ENCODE results near the gene CCNG1. TPM values are rescaled to one million over a fixed set of nuclear protein-coding genes. Genes with fewer than 3 reads are reported as not detected.

CCNG1 gene
- total RNA-seq, 2 experiments from 2014 or later = 114 to 116 TPM

DNA sequence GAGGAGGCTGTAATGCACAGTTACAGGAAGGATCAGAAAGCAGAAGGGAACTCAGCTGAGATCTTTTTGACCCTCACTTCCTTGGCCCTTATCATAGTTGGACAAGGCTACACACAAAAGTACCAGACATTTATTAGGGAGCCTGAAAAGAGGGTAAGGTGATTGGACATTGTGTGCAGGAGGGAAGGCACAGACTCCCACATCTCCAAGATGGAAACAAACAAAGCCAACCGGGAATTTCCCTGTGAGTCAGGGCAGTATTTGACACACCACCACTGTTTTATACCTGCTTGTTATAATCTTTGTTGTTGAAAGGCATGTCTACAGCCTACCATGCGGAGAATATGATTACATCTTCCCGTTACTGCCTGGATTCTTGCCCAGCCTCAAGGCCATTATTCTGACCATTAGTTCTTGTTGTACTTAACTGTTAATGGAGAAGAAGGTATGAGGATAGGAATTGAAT lies 3.0 kb upstream of the CCNG1 start:
- no peaks in the 10 kb centered on the region for H3K9me3 Mint-ChIP-seq
- Histone ChIP-seq H3K4me1 (ENCODE audit: insufficient read depth, low read length) (peaks cover 18% of the 10 kb centered on the region), H3K9me3 (ENCODE audit: control insufficient read depth in 1 of 2, insufficient read depth in 1 of 2, low read length in 2 of 2) (no peaks in the 10 kb centered on the region), H3K4me3 (ENCODE audit: low read length) (no peak overlapping the region), H3K27me3 (ENCODE audit: control insufficient read depth in 1 of 2, insufficient read depth in 2 of 2, low read length in 2 of 2) (no peaks in the 10 kb centered on the region), H3K36me3 (ENCODE audit: insufficient read depth, low read length) (peaks cover 5% of the 10 kb centered on the region), H3K27ac (ENCODE audit: low read depth in 1 of 2, low read length in 2 of 2) (no peak overlapping the region)
- TF ChIP-seq, protein P1, sequence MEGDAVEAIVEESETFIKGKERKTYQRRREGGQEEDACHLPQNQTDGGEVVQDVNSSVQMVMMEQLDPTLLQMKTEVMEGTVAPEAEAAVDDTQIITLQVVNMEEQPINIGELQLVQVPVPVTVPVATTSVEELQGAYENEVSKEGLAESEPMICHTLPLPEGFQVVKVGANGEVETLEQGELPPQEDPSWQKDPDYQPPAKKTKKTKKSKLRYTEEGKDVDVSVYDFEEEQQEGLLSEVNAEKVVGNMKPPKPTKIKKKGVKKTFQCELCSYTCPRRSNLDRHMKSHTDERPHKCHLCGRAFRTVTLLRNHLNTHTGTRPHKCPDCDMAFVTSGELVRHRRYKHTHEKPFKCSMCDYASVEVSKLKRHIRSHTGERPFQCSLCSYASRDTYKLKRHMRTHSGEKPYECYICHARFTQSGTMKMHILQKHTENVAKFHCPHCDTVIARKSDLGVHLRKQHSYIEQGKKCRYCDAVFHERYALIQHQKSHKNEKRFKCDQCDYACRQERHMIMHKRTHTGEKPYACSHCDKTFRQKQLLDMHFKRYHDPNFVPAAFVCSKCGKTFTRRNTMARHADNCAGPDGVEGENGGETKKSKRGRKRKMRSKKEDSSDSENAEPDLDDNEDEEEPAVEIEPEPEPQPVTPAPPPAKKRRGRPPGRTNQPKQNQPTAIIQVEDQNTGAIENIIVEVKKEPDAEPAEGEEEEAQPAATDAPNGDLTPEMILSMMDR (IDR thresholded peaks at IDR 0.05) = no peak
- ATAC-seq (ENCODE audit: poor library complexity) (no peak), DNase-seq (peak in 3 of 14 experiments; percentile 6 to 14 (median 12))
- H3K36me3 Mint-ChIP-seq (ENCODE audit: low read depth) = peaks cover 18% of the 10 kb centered on the region
- no peaks in the 10 kb centered on the region for H3K27me3 Mint-ChIP-seq
- H3K4me3 Mint-ChIP-seq = no peak overlapping the region
- ChIA-PET POLR2A (interaction anchor here (0.6 kb wide), 1 partner anchor 1232 kb away, joined by 3 read pairs; no protein-coding TSS in a partner anchor), CTCF (interaction anchor here (0.6 to 1.2 kb wide), 2 partner anchors 11 to 26 kb away, joined by 3 to 5 read pairs; no protein-coding TSS in a partner anchor)
- intact Hi-C loops (cut with DNase I, micrococcal nuclease) = no loop called here
- peaks cover 30% of the 10 kb centered on the region for H3K4me1 Mint-ChIP-seq (ENCODE audit: low read depth)
- no peak overlapping the region for H3K27ac Mint-ChIP-seq

DNA sequence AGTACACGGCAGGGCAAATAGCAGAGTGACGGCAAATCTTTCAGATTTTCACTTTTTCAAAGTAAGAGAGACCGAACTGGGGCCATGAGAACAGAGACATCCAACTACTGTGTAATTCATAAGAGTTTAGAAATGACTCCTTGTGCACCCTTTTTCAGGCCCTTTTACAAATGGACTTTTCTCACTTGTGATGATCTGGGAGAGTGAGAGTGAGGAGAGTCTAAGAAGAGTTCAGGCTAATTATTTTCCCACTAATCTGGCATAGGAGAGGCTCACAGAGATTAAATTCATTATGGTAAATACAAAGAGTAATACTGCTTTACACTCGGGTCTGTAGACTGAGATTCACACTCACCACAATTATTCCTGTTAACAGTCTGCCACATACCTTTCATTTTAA lies 880 bp upstream of the CCNG1 start:
- Histone ChIP-seq H3K9me3 (ENCODE audit: control insufficient read depth in 1 of 2, insufficient read depth in 1 of 2, low read length in 2 of 2) (no peaks in the 10 kb centered on the region), H3K27ac (ENCODE audit: low read depth in 1 of 2, low read length in 2 of 2) (peak overlapping the region; percentile 44 to 76), H3K4me1 (ENCODE audit: insufficient read depth, low read length) (peaks cover 21% of the 10 kb centered on the region), H3K27me3 (ENCODE audit: control insufficient read depth in 1 of 2, insufficient read depth in 2 of 2, low read length in 2 of 2) (no peaks in the 10 kb centered on the region), H3K36me3 (ENCODE audit: insufficient read depth, low read length) (peaks cover 11% of the 10 kb centered on the region), H3K4me3 (ENCODE audit: low read length) (peak overlapping the region; percentile 75)
- Mint-ChIP-seq H3K4me1 (ENCODE audit: low read depth) (peaks cover 47% of the 10 kb centered on the region), H3K4me3 (peak overlapping the region; percentile 98), H3K27me3 (no peaks in the 10 kb centered on the region), H3K9me3 (no peaks in the 10 kb centered on the region), H3K36me3 (ENCODE audit: low read depth) (peaks cover 35% of the 10 kb centered on the region), H3K27ac (peak overlapping the region; percentile 98)
- ChIA-PET CTCF (no interaction called here), POLR2A (no interaction called here)
- TF ChIP-seq, protein P1 (IDR thresholded peaks at IDR 0.05) = no peak
- intact Hi-C loops (cut with DNase I, micrococcal nuclease) = no loop called here
- DNase-seq (no peak), ATAC-seq (ENCODE audit: poor library complexity) (no peak)

DNA sequence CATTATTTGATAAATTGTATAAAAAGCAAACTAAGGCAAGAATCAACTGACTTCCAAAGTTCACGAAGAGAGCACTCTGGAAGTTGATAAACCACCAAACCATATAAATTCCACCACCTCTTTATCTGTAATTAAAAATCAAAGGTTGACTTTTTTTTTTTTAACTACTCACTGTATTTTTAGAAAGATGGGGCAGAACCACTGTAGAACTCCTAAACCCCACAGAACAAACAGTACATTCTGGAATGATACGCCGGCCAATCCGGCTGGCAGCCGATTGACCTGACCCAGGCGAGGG lies 435 bp upstream of the CCNG1 start:
- Mint-ChIP-seq H3K36me3 (ENCODE audit: low read depth) (peaks cover 36% of the 10 kb centered on the region), H3K27ac (peak overlapping the region; percentile 98), H3K4me3 (peak overlapping the region; percentile 98), H3K9me3 (no peaks in the 10 kb centered on the region), H3K4me1 (ENCODE audit: low read depth) (peaks cover 47% of the 10 kb centered on the region), H3K27me3 (no peaks in the 10 kb centered on the region)
- no peaks in the 10 kb centered on the region for H3K27me3 ChIP-seq (ENCODE audit: control insufficient read depth in 1 of 2, insufficient read depth in 2 of 2, low read length in 2 of 2)
- ATAC-seq (ENCODE audit: poor library complexity) = no peak
- DNase-seq = no peak
- peak overlapping the region; percentile 75 for H3K4me3 ChIP-seq (ENCODE audit: low read length)
- H3K36me3 ChIP-seq (ENCODE audit: insufficient read depth, low read length) = peaks cover 15% of the 10 kb centered on the region
- TF ChIP-seq, protein P1 (IDR thresholded peaks at IDR 0.05) = no peak
- ChIA-PET CTCF (interaction anchor here (1.2 to 1.7 kb wide), 2 partner anchors 22 to 68 kb away, joined by 4 to 6 read pairs; partner anchors contain the start of gene MAT2B), POLR2A (interaction anchor here (1.9 kb wide), 3 partner anchors 23 to 69 kb away, joined by 11 to 70 read pairs (median 26); partner anchors contain the start of genes HMMR, MAT2B and NUDCD2)
- intact Hi-C loops (cut with DNase I, micrococcal nuclease) = loop anchor here (1.0 kb wide), 2 partner anchors 23 to 68 kb away; partner anchors contain the start of genes MAT2B (in 2 of the 2), HMMR (in 1 of the 2) and NUDCD2 (in 1 of the 2)
- peak overlapping the region; percentile 44 to 76 for H3K27ac ChIP-seq (ENCODE audit: low read depth in 1 of 2, low read length in 2 of 2)
- peaks cover 21% of the 10 kb centered on the region for H3K4me1 ChIP-seq (ENCODE audit: insufficient read depth, low read length)
- no peaks in the 10 kb centered on the region for H3K9me3 ChIP-seq (ENCODE audit: control insufficient read depth in 1 of 2, insufficient read depth in 1 of 2, low read length in 2 of 2)
